Measurements from ENCODE around the gene VAV2. TPM values are rescaled to one million over a fixed set of nuclear protein-coding genes. Genes with fewer than 3 reads are reported as not detected.

Gene VAV2
- total and polyA plus RNA-seq, 4 donors = 4.9 to 26.4 (median 17.0) TPM

GRCh38 chr9:133813749-133814585 is 178.2 kb downstream of the VAV2 start:
- Histone ChIP-seq H3K9me3 (ENCODE audit: control insufficient read depth in 4 of 4, low read length in 3 of 4) (no peaks in the 10 kb centered on the region), H3K4me1 (ENCODE audit: control insufficient read depth in 4 of 4, insufficient read depth in 4 of 4, low read length in 3 of 4) (no peaks in the 10 kb centered on the region), H3K9ac (ENCODE audit: low read depth in 1 of 2, low read length in 2 of 2) (no peak overlapping the region), H3K36me3 (ENCODE audit: control insufficient read depth in 4 of 4, insufficient read depth in 3 of 4, low read depth in 1 of 4, low read length in 3 of 4) (peaks cover 2 to 29% (median 11%) of the 10 kb centered on the region in 4 donors), H3K4me3 (ENCODE audit: low read depth in 1 of 3, low read length in 3 of 3) (no peak overlapping the region), H3K27me3 (ENCODE audit: control insufficient read depth in 4 of 4, insufficient read depth in 4 of 4, low read length in 3 of 4) (no peaks in the 10 kb centered on the region), H3K27ac (ENCODE audit: low read depth in 1 of 2, low read length in 2 of 2) (no peak overlapping the region)
- no peak for TF ChIP-seq HNF4A (conservative IDR thresholded peaks at IDR 0.05)
- DNase-seq (ENCODE audit: low spot score) = no peak
- WGBS = 93% methylated on average over 29 of the region's 29 CpGs

DNA sequence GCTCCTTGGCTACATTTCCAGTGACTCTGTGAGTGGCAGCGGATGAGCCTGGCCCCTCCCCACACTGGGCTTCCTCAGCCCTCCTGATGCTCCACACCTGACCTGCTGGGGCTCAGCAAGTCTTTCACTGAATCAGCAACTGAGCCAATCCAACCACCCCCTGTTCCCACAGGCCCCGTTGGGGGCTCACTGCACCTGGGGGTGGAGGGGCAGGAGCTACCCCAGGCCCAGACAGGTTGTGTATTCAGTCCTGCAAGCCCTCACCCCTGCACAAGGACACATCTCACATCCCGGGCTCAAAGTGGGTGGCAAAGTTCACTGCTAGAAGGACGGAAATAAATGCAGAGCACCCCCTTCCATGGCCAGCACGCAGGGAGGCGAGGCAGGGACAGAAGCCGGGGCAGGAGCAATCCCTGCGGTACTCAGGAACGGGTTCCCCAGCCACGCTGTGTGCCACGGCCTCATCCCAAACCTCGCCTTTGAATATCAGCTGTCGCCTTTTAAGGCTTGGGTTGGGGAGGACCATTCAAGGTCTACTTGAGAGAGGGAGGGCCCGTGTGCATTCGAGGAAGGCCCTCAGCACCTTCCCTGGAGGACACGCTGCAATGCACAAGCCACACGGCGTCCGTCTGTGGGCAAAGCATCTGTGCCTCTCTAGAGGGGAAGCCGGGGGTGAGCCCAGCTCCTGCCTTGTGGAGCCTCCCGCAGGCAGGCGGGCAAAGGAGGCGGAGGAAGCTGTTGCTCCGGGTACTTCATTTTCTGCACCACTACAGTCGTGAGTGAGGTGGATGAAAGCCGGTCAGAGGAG is 179.0 kb downstream of the VAV2 start:
- no peak overlapping the region for H3K27ac ChIP-seq (ENCODE audit: low read depth in 1 of 2, low read length in 2 of 2)
- no peak for DNase-seq (ENCODE audit: low spot score)
- H3K36me3 ChIP-seq (ENCODE audit: control insufficient read depth in 4 of 4, insufficient read depth in 3 of 4, low read depth in 1 of 4, low read length in 3 of 4) = peaks cover 2 to 37% (median 12%) of the 10 kb centered on the region in 4 donors
- H3K4me1 ChIP-seq (ENCODE audit: control insufficient read depth in 4 of 4, insufficient read depth in 4 of 4, low read length in 3 of 4) = no peaks in the 10 kb centered on the region
- no peaks in the 10 kb centered on the region for H3K9me3 ChIP-seq (ENCODE audit: control insufficient read depth in 4 of 4, low read length in 3 of 4)
- H3K27me3 ChIP-seq (ENCODE audit: control insufficient read depth in 4 of 4, insufficient read depth in 4 of 4, low read length in 3 of 4) = no peaks in the 10 kb centered on the region
- H3K4me3 ChIP-seq (ENCODE audit: low read depth in 1 of 3, low read length in 3 of 3) = no peak overlapping the region
- WGBS = 94% methylated on average over 26 of the region's 26 CpGs
- TF ChIP-seq, protein P1, sequence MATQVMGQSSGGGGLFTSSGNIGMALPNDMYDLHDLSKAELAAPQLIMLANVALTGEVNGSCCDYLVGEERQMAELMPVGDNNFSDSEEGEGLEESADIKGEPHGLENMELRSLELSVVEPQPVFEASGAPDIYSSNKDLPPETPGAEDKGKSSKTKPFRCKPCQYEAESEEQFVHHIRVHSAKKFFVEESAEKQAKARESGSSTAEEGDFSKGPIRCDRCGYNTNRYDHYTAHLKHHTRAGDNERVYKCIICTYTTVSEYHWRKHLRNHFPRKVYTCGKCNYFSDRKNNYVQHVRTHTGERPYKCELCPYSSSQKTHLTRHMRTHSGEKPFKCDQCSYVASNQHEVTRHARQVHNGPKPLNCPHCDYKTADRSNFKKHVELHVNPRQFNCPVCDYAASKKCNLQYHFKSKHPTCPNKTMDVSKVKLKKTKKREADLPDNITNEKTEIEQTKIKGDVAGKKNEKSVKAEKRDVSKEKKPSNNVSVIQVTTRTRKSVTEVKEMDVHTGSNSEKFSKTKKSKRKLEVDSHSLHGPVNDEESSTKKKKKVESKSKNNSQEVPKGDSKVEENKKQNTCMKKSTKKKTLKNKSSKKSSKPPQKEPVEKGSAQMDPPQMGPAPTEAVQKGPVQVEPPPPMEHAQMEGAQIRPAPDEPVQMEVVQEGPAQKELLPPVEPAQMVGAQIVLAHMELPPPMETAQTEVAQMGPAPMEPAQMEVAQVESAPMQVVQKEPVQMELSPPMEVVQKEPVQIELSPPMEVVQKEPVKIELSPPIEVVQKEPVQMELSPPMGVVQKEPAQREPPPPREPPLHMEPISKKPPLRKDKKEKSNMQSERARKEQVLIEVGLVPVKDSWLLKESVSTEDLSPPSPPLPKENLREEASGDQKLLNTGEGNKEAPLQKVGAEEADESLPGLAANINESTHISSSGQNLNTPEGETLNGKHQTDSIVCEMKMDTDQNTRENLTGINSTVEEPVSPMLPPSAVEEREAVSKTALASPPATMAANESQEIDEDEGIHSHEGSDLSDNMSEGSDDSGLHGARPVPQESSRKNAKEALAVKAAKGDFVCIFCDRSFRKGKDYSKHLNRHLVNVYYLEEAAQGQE (IDR thresholded peaks at IDR 0.05) = no peak
- no peak for TF ChIP-seq SP1 (IDR thresholded peaks at IDR 0.05)
- TF ChIP-seq FOXA2 (IDR thresholded peaks at IDR 0.05) = no peak
- TF ChIP-seq JUND (IDR thresholded peaks at IDR 0.05) = no peak
- no peak for TF ChIP-seq MAX (IDR thresholded peaks at IDR 0.05)
- TF ChIP-seq EGR1 (IDR thresholded peaks at IDR 0.05; ENCODE audit: low read depth in 2 of 2) = no peak
- TF ChIP-seq TAF1 (conservative IDR thresholded peaks at IDR 0.05) = no peak
- no peak for TF ChIP-seq GABPA (IDR thresholded peaks at IDR 0.05 in 1 of 2, conservative IDR thresholded peaks at IDR 0.05 in 1 of 2)
- TF ChIP-seq, protein P2, sequence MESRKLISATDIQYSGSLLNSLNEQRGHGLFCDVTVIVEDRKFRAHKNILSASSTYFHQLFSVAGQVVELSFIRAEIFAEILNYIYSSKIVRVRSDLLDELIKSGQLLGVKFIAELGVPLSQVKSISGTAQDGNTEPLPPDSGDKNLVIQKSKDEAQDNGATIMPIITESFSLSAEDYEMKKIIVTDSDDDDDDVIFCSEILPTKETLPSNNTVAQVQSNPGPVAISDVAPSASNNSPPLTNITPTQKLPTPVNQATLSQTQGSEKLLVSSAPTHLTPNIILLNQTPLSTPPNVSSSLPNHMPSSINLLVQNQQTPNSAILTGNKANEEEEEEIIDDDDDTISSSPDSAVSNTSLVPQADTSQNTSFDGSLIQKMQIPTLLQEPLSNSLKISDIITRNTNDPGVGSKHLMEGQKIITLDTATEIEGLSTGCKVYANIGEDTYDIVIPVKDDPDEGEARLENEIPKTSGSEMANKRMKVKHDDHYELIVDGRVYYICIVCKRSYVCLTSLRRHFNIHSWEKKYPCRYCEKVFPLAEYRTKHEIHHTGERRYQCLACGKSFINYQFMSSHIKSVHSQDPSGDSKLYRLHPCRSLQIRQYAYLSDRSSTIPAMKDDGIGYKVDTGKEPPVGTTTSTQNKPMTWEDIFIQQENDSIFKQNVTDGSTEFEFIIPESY (IDR thresholded peaks at IDR 0.05) = no peak
- H3K9ac ChIP-seq (ENCODE audit: low read depth in 1 of 2, low read length in 2 of 2) = no peak overlapping the region
